BJ (cell line): ENCODE data around the gene MGST1. TPM values are rescaled to one million over a fixed set of nuclear protein-coding genes. Genes with fewer than 3 reads are reported as not detected.
A peak's percentile ranks its signal among the peaks of the same experiment; 100 is the strongest.

Experiments
- CTCF ChIA-PET: fragments of 350-600 bp; formaldehyde crosslinking; extraction: SDS; loops from one replicate; lab custom pipeline; 2021; ENCODE audit warnings: antibody characterized with exemption, inconsistent platforms; lab: Yijun Ruan, JAX
- POLR2A ChIA-PET: fragments of 300-600 bp; sonication (Branson Sonifier 250); formaldehyde crosslinking; extraction: SDS; loops from one replicate; lab custom pipeline; 2021; ENCODE audit warnings: antibody characterized with exemption; lab: Charles Lee
- DNase-seq: peaks from one replicate; pipeline ENCODE4 v3.0.0-alpha.2; 2011; ENCODE audit warnings: low read depth
- H3K27me3 ChIP-seq: 2 replicates; pipeline ENCODE4 v1.6.0; 2011; ENCODE audit warnings: low read length; ENCODE audit not compliant: control insufficient read depth, insufficient read depth
- H3K36me3 ChIP-seq: 2 replicates; pipeline ENCODE4 v1.5.1; 2011; ENCODE audit warnings: low read length; ENCODE audit not compliant: control insufficient read depth, insufficient read depth
- H3K4me3 ChIP-seq: 2 replicates; pipeline ENCODE4 v1.5.1; 2011; ENCODE audit warnings: low read depth, mild to moderate bottlenecking, control low read depth, low read length
- polyA plus RNA-seq: library from polyadenylated mRNA; depleted of rRNA; stranded (reverse); fragments of >200 nt; gene quantifications from 2 replicates; pipeline ENCODE4 v1.2.3, GENCODE V29; 2011
- TF ChIP-seq, protein P1 (sequence below): IDR thresholded peaks from 2 replicates; pipeline ENCODE4 v1.5.1; 2011; ENCODE audit warnings: low read depth, mild to moderate bottlenecking, control low read depth, inconsistent platforms, low read length, moderate library complexity; ENCODE audit not compliant: insufficient read depth

MGST1 gene
- polyA plus RNA-seq, 1 experiment = 333 TPM

- CTCF ChIA-PET = no interaction called here
- DNase-seq = no peak
- no peak overlapping the region for H3K4me3 ChIP-seq
- H3K36me3 ChIP-seq = no peaks in the 10 kb centered on the region
- POLR2A ChIA-PET = no interaction called here
- no peaks in the 10 kb centered on the region for H3K27me3 ChIP-seq
- TF ChIP-seq, protein P1, sequence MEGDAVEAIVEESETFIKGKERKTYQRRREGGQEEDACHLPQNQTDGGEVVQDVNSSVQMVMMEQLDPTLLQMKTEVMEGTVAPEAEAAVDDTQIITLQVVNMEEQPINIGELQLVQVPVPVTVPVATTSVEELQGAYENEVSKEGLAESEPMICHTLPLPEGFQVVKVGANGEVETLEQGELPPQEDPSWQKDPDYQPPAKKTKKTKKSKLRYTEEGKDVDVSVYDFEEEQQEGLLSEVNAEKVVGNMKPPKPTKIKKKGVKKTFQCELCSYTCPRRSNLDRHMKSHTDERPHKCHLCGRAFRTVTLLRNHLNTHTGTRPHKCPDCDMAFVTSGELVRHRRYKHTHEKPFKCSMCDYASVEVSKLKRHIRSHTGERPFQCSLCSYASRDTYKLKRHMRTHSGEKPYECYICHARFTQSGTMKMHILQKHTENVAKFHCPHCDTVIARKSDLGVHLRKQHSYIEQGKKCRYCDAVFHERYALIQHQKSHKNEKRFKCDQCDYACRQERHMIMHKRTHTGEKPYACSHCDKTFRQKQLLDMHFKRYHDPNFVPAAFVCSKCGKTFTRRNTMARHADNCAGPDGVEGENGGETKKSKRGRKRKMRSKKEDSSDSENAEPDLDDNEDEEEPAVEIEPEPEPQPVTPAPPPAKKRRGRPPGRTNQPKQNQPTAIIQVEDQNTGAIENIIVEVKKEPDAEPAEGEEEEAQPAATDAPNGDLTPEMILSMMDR = no peak
Observed at GRCh38 chr12:16331998-16332397, 15.4 kb upstream of the MGST1 start.

DNA sequence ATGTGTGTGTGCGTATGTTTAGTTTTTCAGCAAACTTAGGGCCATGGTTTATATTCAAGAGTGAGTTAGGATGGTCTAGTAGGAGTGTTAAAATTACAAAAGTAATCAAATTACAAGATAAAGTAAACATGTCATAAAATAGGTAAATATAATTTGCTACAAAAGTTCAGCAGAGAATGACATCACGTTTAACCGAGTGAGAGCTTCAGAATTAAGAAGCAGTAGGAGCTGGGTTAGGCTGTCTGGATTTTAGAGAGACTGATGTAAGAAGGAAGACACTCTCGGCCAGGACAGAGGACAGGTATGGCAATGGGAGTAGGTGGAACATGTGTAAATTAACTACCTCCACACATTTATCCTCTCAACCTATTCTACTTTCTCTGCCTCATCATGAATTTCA lies 11.6 kb upstream of the MGST1 start:
- TF ChIP-seq, protein P1 = no peak
- POLR2A ChIA-PET = no interaction called here
- H3K27me3 ChIP-seq = no peaks in the 10 kb centered on the region
- no peak for DNase-seq
- CTCF ChIA-PET = no interaction called here
- H3K36me3 ChIP-seq = no peaks in the 10 kb centered on the region
- no peak overlapping the region for H3K4me3 ChIP-seq

GRCh38 chr12:16344269-16344668 lies 3.2 kb upstream of the MGST1 start:
- CTCF ChIA-PET = no interaction called here
- POLR2A ChIA-PET = no interaction called here
- Histone ChIP-seq H3K27me3 (no peaks in the 10 kb centered on the region), H3K36me3 (no peaks in the 10 kb centered on the region), H3K4me3 (no peak overlapping the region)
- no peak for DNase-seq
- TF ChIP-seq, protein P1 = no peak

DNA sequence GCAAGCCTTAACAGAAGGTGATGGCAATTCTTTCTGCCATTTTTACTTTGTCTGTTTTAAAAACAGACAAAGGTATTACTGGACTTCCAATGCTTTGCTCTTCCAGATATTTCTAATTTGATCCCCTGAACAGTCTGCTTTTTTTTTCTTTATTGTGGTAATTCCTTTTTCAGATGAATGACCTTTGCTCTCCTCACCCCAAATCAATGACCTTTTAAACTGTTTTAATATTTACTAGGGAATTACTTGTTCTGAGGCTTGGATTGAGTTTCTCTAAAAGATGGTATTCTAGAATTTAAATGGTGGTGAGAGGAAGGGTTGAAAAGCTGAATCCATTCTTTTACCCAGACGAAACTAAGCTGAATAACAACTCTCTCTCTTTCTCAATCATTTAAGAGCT lies 2.3 kb upstream of the MGST1 start:
- TF ChIP-seq, protein P1 = no peak
- POLR2A ChIA-PET = no interaction called here
- H3K36me3 ChIP-seq = no peaks in the 10 kb centered on the region
- H3K4me3 ChIP-seq = no peak overlapping the region
- H3K27me3 ChIP-seq = no peaks in the 10 kb centered on the region
- DNase-seq = no peak
- CTCF ChIA-PET = no interaction called here

GRCh38 chr12:16346958-16347357 lies 487 bp upstream of the MGST1 start:
- ChIA-PET POLR2A (no interaction called here), CTCF (interaction anchor here (1.0 kb wide), 1 partner anchor 10 kb away, joined by 3 read pairs; no protein-coding TSS in a partner anchor)
- TF ChIP-seq, protein P1 = no peak
- Histone ChIP-seq H3K27me3 (no peaks in the 10 kb centered on the region), H3K4me3 (peak overlapping the region; percentile 54), H3K36me3 (no peaks in the 10 kb centered on the region)
- DNase-seq = no peak
